HG02973 (cell line): ENCODE results near the gene MATCAP1.
A peak's percentile ranks its signal among the peaks of the same experiment; 100 is the strongest.

Experiments used
- ATAC-seq: cut with Tn5 transposase; IDR thresholded peaks from one replicate; pipeline ENCODE4 v1.9.1; 2021; ENCODE audit warnings: moderate library complexity; ENCODE audit not compliant: unreplicated experiment

The MATCAP1 gene

GRCh38 chr16:67158637-67159600 is 24.8 kb downstream of the MATCAP1 start:
- peak; percentile 34 for ATAC-seq

GRCh38 chr16:67157892-67158635 is 25.7 kb downstream of the MATCAP1 start:
- ATAC-seq: no peak

GRCh38 chr16:67157106-67157748 is 26.5 kb downstream of the MATCAP1 start:
- ATAC-seq: no peak

DNA sequence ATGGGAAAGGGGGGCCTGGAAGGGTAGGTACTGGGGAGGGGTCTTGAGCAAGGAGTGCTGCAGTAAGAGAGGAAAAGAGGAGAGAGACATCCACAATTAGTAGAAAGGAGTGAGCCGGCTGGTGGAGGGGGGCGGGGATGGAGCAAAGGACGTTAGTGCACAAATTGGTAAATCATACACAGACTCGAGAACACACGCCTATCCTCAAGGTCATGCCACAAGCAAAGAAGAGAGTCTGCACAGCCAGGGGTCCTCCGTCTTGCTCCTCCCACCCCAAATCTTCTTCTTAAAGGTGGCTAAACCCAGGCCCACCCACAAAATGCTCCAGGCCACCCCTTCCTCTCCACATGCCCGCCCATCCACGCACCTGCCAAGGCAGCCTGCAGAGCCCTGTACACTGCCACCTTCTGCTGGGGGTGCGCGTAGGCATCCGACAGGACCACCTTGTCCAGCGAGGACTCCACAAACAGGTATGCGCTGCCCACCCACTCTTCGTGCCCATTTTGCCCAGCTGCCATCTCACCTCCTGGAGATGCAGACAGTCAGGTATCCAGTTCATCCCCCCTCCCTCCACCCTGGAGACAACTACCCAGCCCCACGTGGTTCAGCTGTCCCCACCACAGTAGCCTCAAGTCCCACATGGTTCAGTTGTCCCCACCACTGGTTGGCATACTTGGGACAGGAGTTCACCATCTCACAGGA is 27.5 kb downstream of the MATCAP1 start:
- ATAC-seq: no peak

DNA sequence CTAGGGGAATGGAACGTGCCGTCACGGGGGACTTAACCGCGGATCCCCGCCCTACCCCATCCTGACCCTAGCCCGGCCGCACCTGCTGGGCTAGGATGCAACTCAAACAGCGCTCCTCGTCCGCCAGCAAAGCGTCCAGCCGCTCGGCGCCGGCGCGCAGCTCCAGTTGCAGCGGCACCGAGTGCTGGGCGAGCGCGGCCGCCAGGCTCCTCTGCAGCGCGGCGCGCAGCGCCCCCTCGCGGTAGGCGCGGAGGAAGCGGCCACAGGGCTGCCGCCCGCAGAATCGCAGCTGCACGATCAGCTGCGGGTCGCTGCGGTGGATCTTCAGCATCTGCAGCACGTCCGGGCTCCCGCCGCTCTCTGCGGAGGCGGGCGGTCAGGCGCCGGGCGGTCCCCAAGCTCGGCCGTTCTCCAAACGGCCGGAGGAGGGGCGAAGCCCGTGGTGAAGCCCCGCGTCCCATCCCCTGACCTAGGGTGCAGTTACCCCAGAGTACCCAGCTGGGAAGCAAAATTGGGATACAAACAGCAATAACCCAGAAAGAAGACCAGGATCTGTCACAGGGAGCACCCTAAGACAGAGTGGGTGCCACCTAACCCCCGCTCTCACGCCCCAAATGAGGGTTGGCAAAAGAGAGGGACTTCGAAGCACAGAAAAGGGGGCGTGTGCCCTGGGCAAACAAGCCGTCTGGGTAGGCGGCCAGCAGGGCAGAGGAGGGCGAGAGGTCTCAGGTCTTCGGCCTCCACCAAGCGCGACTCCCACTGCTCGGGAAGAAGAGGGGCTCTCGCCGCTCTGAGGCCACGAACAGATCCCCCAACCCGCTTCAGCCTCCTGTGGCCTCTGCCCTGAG is 28.2 kb downstream of the MATCAP1 start:
- ATAC-seq: no peak

DNA sequence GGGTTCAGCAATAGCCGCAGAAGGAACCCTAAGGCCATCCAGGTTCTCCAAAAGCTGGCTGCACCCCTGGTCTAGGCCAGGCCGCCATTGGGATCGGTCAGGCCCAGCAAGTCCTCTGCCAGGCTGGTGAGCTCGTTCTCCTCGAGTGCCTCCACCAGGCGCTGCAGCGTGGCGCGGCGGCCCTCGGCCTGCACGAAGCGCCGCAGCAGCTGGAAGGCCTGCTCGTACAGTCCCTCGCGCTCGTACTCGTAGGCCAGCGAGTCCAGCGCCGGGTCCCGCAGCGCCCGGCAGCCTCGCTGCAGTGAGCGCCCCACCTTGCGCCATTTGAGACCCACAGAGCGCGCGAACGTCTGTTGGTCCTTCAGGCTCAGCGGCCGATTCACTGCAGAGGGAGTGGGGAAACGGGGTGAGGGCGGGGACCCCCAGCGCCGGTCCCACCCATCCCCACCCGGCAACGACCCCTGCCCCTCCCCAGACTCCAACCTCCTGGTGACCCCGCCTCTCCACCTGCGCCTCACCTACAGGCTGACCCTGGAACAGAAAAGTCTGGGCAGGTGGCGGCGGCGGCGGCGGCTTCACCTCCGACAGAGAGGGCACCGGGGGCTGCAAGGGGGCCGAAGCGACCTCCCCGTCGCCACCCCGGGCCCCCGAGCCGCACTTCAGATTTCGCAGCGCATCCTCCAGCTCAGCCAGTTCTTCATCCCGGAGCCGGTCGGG is 29.0 kb downstream of the MATCAP1 start:
- no peak for ATAC-seq

- no peak for ATAC-seq
Measured at GRCh38 chr16:67151431-67152097, 32.2 kb downstream of the MATCAP1 start.

GRCh38 chr16:67150833-67151396 is 32.8 kb downstream of the MATCAP1 start, which contains the start of gene B3GNT9:
Gene B3GNT9, minus strand, starts transcription at chr16:67150998. Its CDS starts 513 bp downstream, at chr16:67150485.
- no peak for ATAC-seq

DNA sequence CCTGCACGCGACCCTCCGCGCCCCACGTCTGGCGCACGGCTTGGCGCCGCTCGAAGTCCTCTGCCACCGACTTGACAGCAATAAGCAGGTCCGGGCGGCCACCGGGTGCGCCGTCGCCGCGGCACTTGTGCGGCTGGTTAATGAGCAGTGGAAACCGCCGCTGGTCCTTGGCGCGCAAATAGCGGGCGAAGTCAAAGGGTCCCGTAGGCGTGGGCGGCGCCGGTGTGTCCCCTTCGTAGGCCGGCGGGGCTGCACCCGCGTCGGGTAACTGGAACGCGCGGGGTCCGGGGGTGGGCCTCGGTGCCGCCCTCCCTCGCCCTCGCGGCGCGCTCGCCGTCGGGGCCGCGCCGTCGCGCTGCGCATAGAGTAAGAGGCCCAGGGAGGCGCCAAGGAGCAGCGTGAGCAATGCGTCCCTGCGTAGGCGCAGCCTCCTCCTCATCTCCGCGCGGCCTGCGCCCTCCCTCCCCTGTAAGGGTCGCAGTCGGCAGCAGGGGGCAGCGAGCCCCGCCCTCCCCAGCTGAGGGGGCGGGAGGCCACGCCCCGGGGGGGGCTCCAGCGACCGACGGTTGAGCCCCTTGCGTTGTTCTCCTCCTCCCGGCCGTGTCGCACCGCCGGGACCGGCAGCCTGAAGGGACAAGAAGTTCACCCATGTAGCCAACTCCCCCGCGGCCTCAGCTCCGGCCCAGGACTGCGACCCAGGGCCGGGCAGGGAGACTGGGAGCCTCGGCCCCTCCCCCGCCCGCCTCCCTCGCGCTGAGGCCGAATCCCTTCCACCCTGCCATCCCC is 33.5 kb downstream of the MATCAP1 start:
- no peak for ATAC-seq

DNA sequence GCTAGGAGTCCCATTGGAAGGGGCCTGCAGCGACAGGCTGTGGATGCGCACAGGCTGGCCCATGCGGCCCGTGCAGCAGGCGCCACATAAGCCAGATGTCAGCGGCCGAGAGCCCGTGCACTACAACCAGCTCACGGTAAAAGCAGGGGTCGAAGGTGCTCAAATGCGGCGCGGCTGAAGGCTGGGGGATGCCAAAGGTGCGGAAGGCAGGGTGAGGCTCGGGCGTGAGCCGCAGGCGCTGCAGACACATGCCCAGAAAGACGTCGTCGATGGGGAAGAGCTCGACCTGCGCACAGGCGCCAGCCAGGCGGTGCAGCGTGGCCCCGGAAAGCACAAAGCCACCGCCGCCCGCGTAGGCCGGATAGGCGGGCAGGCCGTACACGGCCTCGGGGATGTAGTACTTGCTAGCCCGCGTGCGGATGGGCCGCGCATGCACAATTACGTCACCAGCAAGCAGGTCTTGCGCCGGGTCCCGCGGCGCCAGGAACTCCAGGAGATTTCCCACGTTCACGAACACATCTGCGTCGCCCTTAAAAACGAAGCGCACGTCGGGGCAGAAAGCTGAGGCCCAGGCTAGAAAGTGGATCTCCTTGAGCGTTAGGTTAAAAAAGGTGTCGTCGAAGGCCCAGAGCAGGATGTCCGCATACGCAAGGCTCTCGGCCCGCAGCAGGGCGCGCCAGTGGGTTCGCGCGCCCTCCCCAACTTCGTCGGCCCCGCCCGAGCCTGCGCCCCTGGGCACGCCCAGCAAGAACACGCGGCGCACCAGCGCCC is 34.3 kb downstream of the MATCAP1 start:
- ATAC-seq: no peak

GRCh38 chr16:67148656-67149275 is 35.0 kb downstream of the MATCAP1 start:
- no peak for ATAC-seq

GRCh38 chr16:67148221-67148620 is 35.5 kb downstream of the MATCAP1 start:
- ATAC-seq: no peak

GRCh38 chr16:67147437-67148140 is 36.2 kb downstream of the MATCAP1 start:
- no peak for ATAC-seq

GRCh38 chr16:67146523-67147357 is 37.0 kb downstream of the MATCAP1 start:
- no peak for ATAC-seq

- ATAC-seq: no peak
Measured at GRCh38 chr16:67145746-67146145, 38.0 kb downstream of the MATCAP1 start.
